ENCODE measurements around the gene C2CD3. TPM values are rescaled to one million over a fixed set of nuclear protein-coding genes. Genes with fewer than 3 reads are reported as not detected.
"Not testable (repeated sequence)": the region's sequence is repeated elsewhere in the genome, so short reads cannot be mapped to it uniquely, and the experiment has no call there.

The C2CD3 gene
- total and polyA plus RNA-seq, 4 donors = 3.1 to 14.5 (median 6.7) TPM

GRCh38 chr11:74139919-74140431 lies 30.8 kb downstream of the C2CD3 start:
- not testable (repeated sequence) for H3K27ac ChIP-seq (ENCODE audit: low read depth in 1 of 2, low read length in 2 of 2); H3K4me1 ChIP-seq (ENCODE audit: control insufficient read depth in 4 of 4, insufficient read depth in 4 of 4, low read length in 3 of 4); H3K9me3 ChIP-seq (ENCODE audit: control insufficient read depth in 4 of 4, low read length in 3 of 4); H3K9ac ChIP-seq (ENCODE audit: low read depth in 1 of 2, low read length in 2 of 2); DNase-seq (ENCODE audit: low spot score); H3K4me3 ChIP-seq (ENCODE audit: low read depth in 1 of 3, low read length in 3 of 3); H3K36me3 ChIP-seq (ENCODE audit: control insufficient read depth in 4 of 4, insufficient read depth in 3 of 4, low read depth in 1 of 4, low read length in 3 of 4); H3K27me3 ChIP-seq (ENCODE audit: control insufficient read depth in 4 of 4, insufficient read depth in 4 of 4, low read length in 3 of 4)
- WGBS = 99% methylated on average over 1 of the region's 1 CpG

GRCh38 chr11:74139151-74139918 lies 31.5 kb downstream of the C2CD3 start:
- Histone ChIP-seq H3K9ac (ENCODE audit: low read depth in 1 of 2, low read length in 2 of 2) (no peak overlapping the region), H3K27me3 (ENCODE audit: control insufficient read depth in 4 of 4, insufficient read depth in 4 of 4, low read length in 3 of 4) (no peaks in the 10 kb centered on the region), H3K9me3 (ENCODE audit: control insufficient read depth in 4 of 4, low read length in 3 of 4) (no peaks in the 10 kb centered on the region), H3K27ac (ENCODE audit: low read depth in 1 of 2, low read length in 2 of 2) (no peak overlapping the region), H3K4me3 (ENCODE audit: low read depth in 1 of 3, low read length in 3 of 3) (no peak overlapping the region), H3K36me3 (ENCODE audit: control insufficient read depth in 4 of 4, insufficient read depth in 3 of 4, low read depth in 1 of 4, low read length in 3 of 4) (peaks cover 0 to 5% (median 0%) of the 10 kb centered on the region in 4 donors), H3K4me1 (ENCODE audit: control insufficient read depth in 4 of 4, insufficient read depth in 4 of 4, low read length in 3 of 4) (no peaks in the 10 kb centered on the region)
- WGBS = 96% methylated on average over 6 of the region's 6 CpGs
- TF ChIP-seq SP1 (IDR thresholded peaks at IDR 0.05) (no peak), MAX (IDR thresholded peaks at IDR 0.05) (no peak), GABPA (IDR thresholded peaks at IDR 0.05 in 1 of 2, conservative IDR thresholded peaks at IDR 0.05 in 1 of 2) (no peak), HNF4G (IDR thresholded peaks at IDR 0.05) (no peak), ATF3 (IDR thresholded peaks at IDR 0.05) (no peak), EGR1 (IDR thresholded peaks at IDR 0.05; ENCODE audit: low read depth in 2 of 2) (no peak), NR2F2 (IDR thresholded peaks at IDR 0.05) (no peak), RXRA (IDR thresholded peaks at IDR 0.05) (no peak)
- DNase-seq (ENCODE audit: low spot score) = no peak

- H3K4me3 ChIP-seq (ENCODE audit: low read depth in 1 of 3, low read length in 3 of 3) = no peak overlapping the region
- 75% methylated on average over 2 of the region's 2 CpGs for WGBS
- no peak overlapping the region for H3K27ac ChIP-seq (ENCODE audit: low read depth in 1 of 2, low read length in 2 of 2)
- no peak for DNase-seq (ENCODE audit: low spot score)
- no peak overlapping the region for H3K9ac ChIP-seq (ENCODE audit: low read depth in 1 of 2, low read length in 2 of 2)
- no peaks in the 10 kb centered on the region for H3K27me3 ChIP-seq (ENCODE audit: control insufficient read depth in 4 of 4, insufficient read depth in 4 of 4, low read length in 3 of 4)
- H3K9me3 ChIP-seq (ENCODE audit: control insufficient read depth in 4 of 4, low read length in 3 of 4) = no peaks in the 10 kb centered on the region
- TF ChIP-seq JUND (IDR thresholded peaks at IDR 0.05) (peak; percentile 55 to 60), REST (IDR thresholded peaks at IDR 0.05) (peak; percentile 79), MAX (IDR thresholded peaks at IDR 0.05) (no peak)
- no peaks in the 10 kb centered on the region for H3K4me1 ChIP-seq (ENCODE audit: control insufficient read depth in 4 of 4, insufficient read depth in 4 of 4, low read length in 3 of 4)
- peaks cover 0 to 6% (median 0%) of the 10 kb centered on the region in 4 donors for H3K36me3 ChIP-seq (ENCODE audit: control insufficient read depth in 4 of 4, insufficient read depth in 3 of 4, low read depth in 1 of 4, low read length in 3 of 4)
These were observed 32.2 kb downstream of the C2CD3 start for GRCh38 chr11:74138572-74138971.

Measured in liver (tissue), 9 donors.